Uterus (tissue), 4 donors: ENCODE data around the gene GPR61. TPM values are rescaled to one million over a fixed set of nuclear protein-coding genes. Genes with fewer than 3 reads are reported as not detected.

ENCODE experiments used
- DNase-seq, 2 donors: peaks; one replicate each; pipeline ENCODE4 v3.0.0-alpha.2; 2019 to 2020
- H3K27ac ChIP-seq, 2 donors: fragments of 200-600 bp; sonication (generic); 1 replicate in 1 of 2; 2 replicates in 1 of 2; pipeline ENCODE4 v1.5.1; 2016 to 2018
- H3K27me3 ChIP-seq, 2 donors: fragments of 200-600 bp; sonication (generic); one replicate each; pipeline ENCODE4 v1.5.1; 2018 to 2019; ENCODE audit warnings: control low read depth in 1 of 2
- H3K36me3 ChIP-seq, 2 donors: fragments of 200-600 bp; sonication (generic); one replicate each; pipeline ENCODE4 v1.5.1; 2019; ENCODE audit warnings: control low read depth in 1 of 2
- H3K4me1 ChIP-seq, 2 donors: fragments of 200-600 bp; sonication (generic); one replicate each; pipeline ENCODE4 v1.5.1; 2018 to 2019; ENCODE audit warnings: control low read depth in 1 of 2
- H3K4me3 ChIP-seq, 2 donors: fragments of 200-600 bp; sonication (generic); 1 replicate in 1 of 2; 2 replicates in 1 of 2; pipeline ENCODE4 v1.5.1; 2018 to 2019; ENCODE audit warnings: mild to moderate bottlenecking in 1 of 2
- H3K9me3 ChIP-seq, 2 donors: fragments of 200-600 bp; sonication (generic); one replicate each; pipeline ENCODE4 v1.5.1; 2019; ENCODE audit warnings: control low read depth in 1 of 2
- POLR2A ChIP-seq, 2 donors: fragments of 450-650 bp; IDR thresholded peaks; one replicate each; pipeline ENCODE4 v1.6.1; 2016; ENCODE audit warnings: antibody characterized with exemption in 2 of 2, mild to moderate bottlenecking in 1 of 2, moderate library complexity in 1 of 2
- intact Hi-C: fragments of 100-400 bp; cut with DNase I; formaldehyde crosslinking; loops from one replicate; pipeline ENCODE4 v1.15.1; 2023; ENCODE audit warnings: low total_unique reads
- total RNA-seq, 4 donors: library from RNA; depleted of rRNA in 3 of 4; stranded (reverse); fragments of >200 nt in 3 of 4; gene quantifications; one replicate each; pipeline versions ENCODE4 v1.1.0 to v1.2.4, GENCODE V29; 2014 to 2023
- TF ChIP-seq, protein P1 (sequence below), 4 experiments: fragments of 200-600 bp in 2 of 4; fragments of 450-650 bp in 2 of 4; sonication (generic) in 2 of 4; IDR thresholded peaks; one replicate each; pipeline ENCODE4 v1.5.1; 2016 to 2019; ENCODE audit warnings: antibody characterized with exemption in 4 of 4, mild to moderate bottlenecking in 2 of 4, moderate library complexity in 1 of 4
- donor health status: DM: yes; HTN: yes; CAD: no.

GPR61 gene
- total RNA-seq, 4 donors from 2014 or later: 0.41 TPM; not detected in 3

DNA sequence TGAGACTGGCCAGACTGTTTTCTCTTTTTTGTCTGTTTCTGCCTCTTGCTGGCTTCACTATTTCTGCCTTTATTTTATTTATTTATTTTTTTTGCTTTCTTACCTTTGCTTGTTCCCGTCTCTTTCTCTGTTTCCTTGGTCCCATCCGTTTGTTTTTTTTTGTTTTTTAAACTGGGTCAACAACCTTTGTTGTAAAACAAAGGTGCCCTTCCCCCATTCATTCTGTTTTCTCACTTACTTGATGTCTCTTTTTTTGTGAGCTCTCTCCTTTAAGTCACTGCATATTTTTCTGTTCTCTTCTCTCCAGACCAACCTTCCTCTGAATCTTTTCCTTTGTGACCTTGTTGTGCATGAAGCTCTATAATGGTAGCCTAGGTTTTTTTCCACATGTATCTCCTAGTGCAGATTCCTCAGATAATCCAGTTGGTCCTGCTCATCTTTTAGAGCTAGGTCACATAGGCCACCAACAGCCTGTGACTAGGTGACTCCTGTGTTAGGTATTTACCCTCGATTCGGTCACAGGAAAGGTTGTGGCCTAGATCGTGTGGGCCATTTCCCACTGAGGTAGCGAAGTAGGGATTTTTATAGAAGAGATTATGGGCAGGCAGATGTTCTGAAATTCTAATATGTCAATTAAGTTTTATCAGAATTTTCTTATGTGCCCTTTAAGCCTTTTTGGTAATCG lies 24.7 kb downstream of the GPR61 start:
- Histone ChIP-seq H3K4me1 (peaks cover 0 to 20% of the 10 kb centered on the region in 2 donors), H3K27ac (no peak overlapping the region), H3K36me3 (no peaks in the 10 kb centered on the region), H3K9me3 (no peaks in the 10 kb centered on the region), H3K4me3 (no peak overlapping the region), H3K27me3 (no peaks in the 10 kb centered on the region)
- intact Hi-C loops: no loop called here
- DNase-seq: no peak
- TF ChIP-seq POLR2A (IDR thresholded peaks at IDR 0.05): no peak

DNA sequence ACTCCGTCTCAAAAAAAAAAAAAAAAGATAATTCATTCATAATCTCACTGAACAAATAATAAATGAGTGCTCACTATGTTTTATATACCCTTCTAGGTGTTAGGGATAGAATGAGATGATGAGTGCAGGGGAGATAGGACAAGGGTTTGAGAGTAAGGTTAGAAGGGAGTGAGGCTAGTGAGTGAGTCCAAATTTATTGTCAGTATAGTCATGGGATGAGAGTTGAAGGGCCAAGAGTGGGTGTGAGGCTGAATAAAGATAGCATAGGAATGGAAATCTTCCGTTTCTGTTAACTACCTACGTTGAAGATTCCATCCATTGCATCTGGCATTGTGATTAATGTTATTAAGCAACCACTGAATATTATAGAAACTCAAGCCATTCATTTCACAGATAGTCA lies 25.6 kb downstream of the GPR61 start:
- no peaks in the 10 kb centered on the region for H3K9me3 ChIP-seq
- TF ChIP-seq, protein P1, sequence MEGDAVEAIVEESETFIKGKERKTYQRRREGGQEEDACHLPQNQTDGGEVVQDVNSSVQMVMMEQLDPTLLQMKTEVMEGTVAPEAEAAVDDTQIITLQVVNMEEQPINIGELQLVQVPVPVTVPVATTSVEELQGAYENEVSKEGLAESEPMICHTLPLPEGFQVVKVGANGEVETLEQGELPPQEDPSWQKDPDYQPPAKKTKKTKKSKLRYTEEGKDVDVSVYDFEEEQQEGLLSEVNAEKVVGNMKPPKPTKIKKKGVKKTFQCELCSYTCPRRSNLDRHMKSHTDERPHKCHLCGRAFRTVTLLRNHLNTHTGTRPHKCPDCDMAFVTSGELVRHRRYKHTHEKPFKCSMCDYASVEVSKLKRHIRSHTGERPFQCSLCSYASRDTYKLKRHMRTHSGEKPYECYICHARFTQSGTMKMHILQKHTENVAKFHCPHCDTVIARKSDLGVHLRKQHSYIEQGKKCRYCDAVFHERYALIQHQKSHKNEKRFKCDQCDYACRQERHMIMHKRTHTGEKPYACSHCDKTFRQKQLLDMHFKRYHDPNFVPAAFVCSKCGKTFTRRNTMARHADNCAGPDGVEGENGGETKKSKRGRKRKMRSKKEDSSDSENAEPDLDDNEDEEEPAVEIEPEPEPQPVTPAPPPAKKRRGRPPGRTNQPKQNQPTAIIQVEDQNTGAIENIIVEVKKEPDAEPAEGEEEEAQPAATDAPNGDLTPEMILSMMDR (IDR thresholded peaks at IDR 0.05): no peak
- no peak for TF ChIP-seq POLR2A (IDR thresholded peaks at IDR 0.05)
- no peak for DNase-seq
- H3K27ac ChIP-seq: no peak overlapping the region
- H3K4me1 ChIP-seq: peaks cover 0 to 15% of the 10 kb centered on the region in 2 donors
- no peaks in the 10 kb centered on the region for H3K27me3 ChIP-seq
- H3K36me3 ChIP-seq: no peaks in the 10 kb centered on the region
- H3K4me3 ChIP-seq: no peak overlapping the region
- intact Hi-C loops: no loop called here

DNA sequence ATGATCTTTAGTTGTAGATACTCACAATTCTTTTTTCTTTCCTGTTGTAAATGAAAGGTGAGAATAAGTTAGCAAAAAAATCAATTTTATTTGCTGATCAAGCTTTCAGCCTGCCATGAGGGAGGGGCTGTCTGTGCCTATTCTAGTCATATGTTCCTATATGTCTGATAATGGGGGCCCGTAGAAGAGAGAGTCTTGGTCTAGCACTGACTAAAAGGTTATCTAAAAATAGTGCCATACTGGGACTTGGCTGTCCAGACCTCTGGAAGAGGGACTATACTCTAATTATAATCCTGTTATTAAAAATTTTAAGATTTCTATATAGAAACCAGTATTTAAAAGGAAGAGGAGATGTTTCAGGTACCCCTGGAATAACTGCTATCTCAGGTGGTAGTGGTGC lies 27.3 kb downstream of the GPR61 start:
- TF ChIP-seq, protein P1 (IDR thresholded peaks at IDR 0.05): no peak
- TF ChIP-seq POLR2A (IDR thresholded peaks at IDR 0.05): no peak
- H3K27ac ChIP-seq: no peak overlapping the region
- no peaks in the 10 kb centered on the region for H3K27me3 ChIP-seq
- H3K4me3 ChIP-seq: no peak overlapping the region
- H3K36me3 ChIP-seq: no peaks in the 10 kb centered on the region
- peaks cover 0 to 15% of the 10 kb centered on the region in 2 donors for H3K4me1 ChIP-seq
- no peak for DNase-seq
- H3K9me3 ChIP-seq: no peaks in the 10 kb centered on the region
- intact Hi-C loops: no loop called here

DNA sequence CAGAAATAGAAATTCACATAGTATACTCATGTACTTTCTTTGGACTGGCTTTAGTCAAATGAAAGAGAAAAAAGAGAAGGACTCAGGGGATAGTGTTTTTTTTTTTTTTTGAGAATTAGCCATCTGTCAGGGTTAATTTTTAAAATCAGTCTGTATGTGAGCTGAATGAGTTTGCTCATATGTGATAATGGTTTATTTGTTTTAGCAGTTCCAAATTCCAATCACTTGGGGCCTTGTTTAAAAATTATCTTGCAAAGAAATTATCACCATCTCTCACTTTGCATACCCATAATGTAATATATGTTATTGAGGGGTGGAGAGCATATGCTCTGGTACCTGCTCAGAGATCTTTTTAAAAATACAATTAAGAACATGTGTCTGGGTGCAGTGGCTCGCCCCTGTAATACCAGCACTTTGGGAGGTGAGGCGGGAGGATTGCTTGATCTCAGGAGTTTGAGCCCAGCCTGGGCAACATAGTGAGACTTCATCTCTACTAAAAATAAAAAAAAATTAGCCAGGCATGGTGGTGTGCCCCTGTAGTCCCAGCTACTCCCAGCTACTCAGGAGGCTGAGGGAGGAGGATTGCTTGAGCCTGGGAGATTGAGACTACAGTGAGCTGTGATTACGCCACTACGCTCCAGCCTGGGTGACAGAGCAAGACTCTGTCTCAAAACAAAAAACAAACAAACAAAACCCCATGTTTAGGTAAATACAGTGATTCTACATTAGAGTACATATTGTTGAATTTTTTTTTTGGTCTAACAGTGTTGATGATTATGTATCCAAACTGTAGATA lies 28.4 kb downstream of the GPR61 start:
- no peak for DNase-seq
- no peak overlapping the region for H3K4me3 ChIP-seq
- no peaks in the 10 kb centered on the region for H3K9me3 ChIP-seq
- TF ChIP-seq POLR2A (IDR thresholded peaks at IDR 0.05): no peak
- TF ChIP-seq, protein P1 (IDR thresholded peaks at IDR 0.05): no peak
- H3K4me1 ChIP-seq: peaks cover 0 to 5% of the 10 kb centered on the region in 2 donors
- intact Hi-C loops: no loop called here
- H3K27me3 ChIP-seq: no peaks in the 10 kb centered on the region
- no peaks in the 10 kb centered on the region for H3K36me3 ChIP-seq
- no peak overlapping the region for H3K27ac ChIP-seq

DNA sequence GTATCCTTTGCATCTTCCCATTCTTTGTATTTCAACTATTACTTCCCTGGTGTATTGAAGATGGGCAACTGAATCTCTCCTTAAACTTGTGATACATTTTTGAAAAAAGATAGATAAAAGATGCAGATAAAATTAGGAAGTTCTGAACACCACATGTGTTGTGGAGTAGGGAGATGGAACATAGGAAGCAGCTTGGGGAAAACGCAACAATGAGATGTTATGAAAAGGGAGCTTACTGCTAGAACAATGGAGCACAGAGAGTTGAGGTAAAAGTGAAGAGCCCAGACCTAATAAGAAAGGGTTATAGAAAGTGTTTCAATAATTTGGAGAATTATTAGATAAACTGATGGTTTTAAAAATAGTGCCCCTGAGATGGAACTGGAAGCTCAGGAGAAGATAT lies 29.7 kb downstream of the GPR61 start:
- Histone ChIP-seq H3K4me1 (no peaks in the 10 kb centered on the region), H3K27ac (no peak overlapping the region), H3K27me3 (no peaks in the 10 kb centered on the region), H3K36me3 (no peaks in the 10 kb centered on the region), H3K9me3 (no peaks in the 10 kb centered on the region), H3K4me3 (no peak overlapping the region)
- no peak for DNase-seq
- intact Hi-C loops: no loop called here
- TF ChIP-seq, protein P1 (IDR thresholded peaks at IDR 0.05): no peak
- TF ChIP-seq POLR2A (IDR thresholded peaks at IDR 0.05): no peak
